ENCODE results near the gene MYB.

Gene MYB

GRCh38 chr6:135231469-135231844, 50.3 kb downstream of the MYB start:
- H3K27ac ChIP-seq, result no peak overlapping the region
- TF ChIP-seq CTCF (IDR thresholded peaks at IDR 0.05) (no peak), ZFX (IDR thresholded peaks at IDR 0.05; ENCODE audit: borderline replicate concordance) (no peak)

GRCh38 chr6:135233686-135234491, 52.8 kb downstream of the MYB start:
- TF ChIP-seq CTCF (IDR thresholded peaks at IDR 0.05) (no peak), ZFX (IDR thresholded peaks at IDR 0.05; ENCODE audit: borderline replicate concordance) (no peak)
- no peak overlapping the region for H3K27ac ChIP-seq

GRCh38 chr6:135234492-135234780, 53.3 kb downstream of the MYB start:
- H3K27ac ChIP-seq, result no peak overlapping the region
- TF ChIP-seq CTCF (IDR thresholded peaks at IDR 0.05) (no peak), ZFX (IDR thresholded peaks at IDR 0.05; ENCODE audit: borderline replicate concordance) (no peak)

DNA sequence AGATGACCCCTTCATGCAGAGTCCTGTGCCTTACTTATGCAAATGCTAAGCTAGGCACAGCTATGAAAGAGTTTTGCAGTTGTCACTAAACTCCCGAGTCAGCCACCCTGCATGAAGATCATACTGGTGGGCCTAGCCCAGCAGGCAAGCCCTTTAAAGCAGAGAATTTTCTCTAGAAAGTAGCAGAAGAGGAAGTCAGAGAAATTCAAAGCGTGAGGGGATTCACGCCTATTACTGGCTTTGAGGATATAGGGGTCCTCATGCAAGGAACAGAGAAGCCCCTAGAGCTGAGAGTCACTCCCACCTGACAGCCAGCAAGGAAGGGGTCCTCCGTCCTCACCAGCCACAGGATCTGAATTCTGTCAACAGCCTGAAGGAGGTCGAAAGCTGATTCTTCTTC, 54.6 kb downstream of the MYB start:
- TF ChIP-seq ZFX (IDR thresholded peaks at IDR 0.05; ENCODE audit: borderline replicate concordance) (no peak), CTCF (IDR thresholded peaks at IDR 0.05) (no peak)
- no peak overlapping the region for H3K27ac ChIP-seq

DNA sequence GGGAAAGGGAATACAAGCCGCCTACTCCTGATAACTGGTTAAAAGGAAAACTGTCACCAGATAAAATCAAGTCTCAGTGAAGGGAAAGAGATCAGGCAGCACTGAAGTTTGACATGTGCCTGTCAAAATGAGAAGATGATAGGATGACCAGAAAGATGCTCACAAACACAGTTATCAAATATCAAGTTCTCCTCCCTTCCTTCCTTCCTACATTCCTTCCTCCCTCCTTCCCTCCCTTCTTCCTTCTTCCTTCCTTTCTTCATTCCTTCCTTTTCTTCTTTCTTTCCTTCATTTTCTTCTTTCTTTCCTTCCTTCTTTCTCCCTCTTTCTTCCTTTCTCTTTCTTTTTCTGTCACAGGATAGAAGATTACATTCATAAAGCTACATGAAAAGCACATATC, 55.2 kb downstream of the MYB start:
- no peak for TF ChIP-seq ZFX (IDR thresholded peaks at IDR 0.05; ENCODE audit: borderline replicate concordance)
- TF ChIP-seq CTCF (IDR thresholded peaks at IDR 0.05), result no peak
- H3K27ac ChIP-seq, result no peak overlapping the region

GRCh38 chr6:135236732-135237131, 55.6 kb downstream of the MYB start:
- H3K27ac ChIP-seq, result no peak overlapping the region
- no peak for TF ChIP-seq CTCF (IDR thresholded peaks at IDR 0.05)
- TF ChIP-seq ZFX (IDR thresholded peaks at IDR 0.05; ENCODE audit: borderline replicate concordance), result no peak

GRCh38 chr6:135240711-135241110, 59.6 kb downstream of the MYB start:
- TF ChIP-seq ZFX (IDR thresholded peaks at IDR 0.05; ENCODE audit: borderline replicate concordance) (no peak), CTCF (IDR thresholded peaks at IDR 0.05) (no peak)
- H3K27ac ChIP-seq, result no peak overlapping the region
